ENCODE results near the gene FUT8.
"Not testable (repeated sequence)": the region's sequence is repeated elsewhere in the genome, so short reads cannot be mapped to it uniquely, and the experiment has no call there.

FUT8 gene

GRCh38 chr14:65627315-65627714 lies 214.8 kb downstream of the FUT8 start:
- DNase-seq = no peak

DNA sequence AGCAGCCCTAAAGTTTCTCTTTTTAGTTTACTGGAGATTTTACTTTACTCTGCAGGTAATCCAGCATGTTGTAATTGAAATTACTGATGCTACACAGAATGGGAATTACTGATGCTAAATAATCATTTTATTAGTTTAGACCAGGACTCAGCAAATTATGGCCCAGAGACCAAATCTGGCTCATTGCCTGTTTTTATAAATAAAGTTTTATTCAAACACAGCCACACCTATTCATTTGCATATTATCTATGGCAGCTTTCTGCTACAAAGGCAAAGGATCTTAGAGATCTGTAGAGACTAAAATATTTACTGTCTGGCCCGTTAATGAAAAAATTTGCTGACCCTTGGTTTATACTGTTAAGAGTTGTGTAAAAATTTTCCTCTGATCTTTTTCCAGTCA lies 216.1 kb downstream of the FUT8 start:
- no peak for DNase-seq

DNA sequence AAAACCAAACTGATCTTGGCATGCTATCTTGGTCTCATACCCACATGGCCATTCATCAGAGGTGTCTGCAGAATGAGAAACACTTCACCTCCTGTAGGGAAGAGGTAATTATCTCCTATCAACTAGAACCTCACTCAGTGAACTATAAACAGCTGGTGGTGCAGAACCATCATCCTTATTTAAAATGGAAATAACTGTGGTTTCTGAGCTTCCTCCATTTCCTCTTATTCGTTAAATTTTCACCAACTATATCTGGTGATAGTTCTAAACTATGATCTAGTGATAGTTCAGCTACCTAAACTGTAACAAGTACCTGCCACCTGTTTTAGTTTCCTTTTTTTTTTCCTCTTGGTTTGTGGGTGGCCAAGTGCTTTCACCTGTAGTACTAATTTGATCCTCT lies 218.5 kb downstream of the FUT8 start:
- DNase-seq = no peak

GRCh38 chr14:65632487-65632886 lies 220.0 kb downstream of the FUT8 start:
- no peak for DNase-seq

- not testable (repeated sequence) for DNase-seq
Observed at GRCh38 chr14:65633666-65634065, 221.1 kb downstream of the FUT8 start.

DNA sequence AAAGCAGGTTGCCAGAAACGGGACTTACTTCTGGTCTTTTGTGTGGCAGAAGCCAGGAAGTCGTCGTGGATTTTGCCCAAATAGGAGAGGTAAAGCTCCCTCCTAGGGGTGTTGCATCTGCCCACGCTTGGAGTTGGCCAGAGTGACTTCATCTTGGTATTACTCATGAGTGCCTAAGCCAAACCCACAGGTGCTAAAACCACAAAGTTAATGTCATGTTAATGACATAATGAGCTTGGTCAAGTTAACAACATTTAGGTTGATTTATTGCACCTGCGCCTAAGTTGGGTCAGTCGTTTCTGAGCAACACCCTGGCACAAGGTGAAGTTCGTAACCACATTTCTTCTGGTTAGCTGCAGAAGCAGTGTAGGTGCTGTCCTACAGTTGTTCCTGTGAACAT lies 225.2 kb downstream of the FUT8 start:
- DNase-seq = peak; percentile 60

GRCh38 chr14:65639216-65639615 lies 226.7 kb downstream of the FUT8 start:
- no peak for DNase-seq

- DNase-seq = no peak
Observed at GRCh38 chr14:65650826-65651225, 238.3 kb downstream of the FUT8 start.

DNA sequence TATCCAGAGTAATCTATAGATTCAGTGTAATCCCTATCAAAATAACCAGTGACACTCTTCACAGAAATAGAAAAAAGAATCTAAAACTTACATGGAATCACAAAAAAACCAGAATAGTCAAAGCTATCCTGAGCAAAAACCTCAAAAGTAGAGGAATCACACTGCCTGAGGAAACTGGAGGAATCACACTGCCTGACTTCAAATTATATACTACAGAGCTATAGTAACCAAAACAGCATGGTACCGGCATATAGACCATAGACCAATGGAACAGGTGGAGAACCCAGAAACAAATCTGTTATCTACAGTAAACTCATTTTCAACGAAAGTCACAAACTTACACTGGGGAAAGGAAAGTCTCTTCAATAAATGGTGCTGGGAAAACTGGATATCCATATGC lies 244.0 kb downstream of the FUT8 start:
- DNase-seq = no peak

DNA sequence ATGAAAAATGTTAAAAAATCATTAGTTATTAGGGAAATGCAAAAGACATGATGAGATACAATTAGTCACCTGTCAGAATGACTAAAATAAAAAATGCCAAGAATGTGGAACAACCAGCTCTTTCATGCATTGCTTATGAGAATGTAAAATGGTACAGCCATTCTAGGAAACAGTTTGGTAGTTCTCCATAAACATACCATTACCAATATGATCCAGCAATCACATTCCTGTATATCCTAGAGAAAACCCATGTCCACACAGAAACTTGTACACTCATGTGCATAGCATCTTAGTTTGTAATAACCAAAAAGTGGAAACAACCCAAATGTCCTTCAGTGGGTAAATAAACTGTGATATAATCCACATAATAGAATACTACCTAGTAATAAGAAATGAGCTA lies 245.7 kb downstream of the FUT8 start:
- no peak for DNase-seq

GRCh38 chr14:65661865-65662264 lies 249.3 kb downstream of the FUT8 start:
- DNase-seq = no peak

DNA sequence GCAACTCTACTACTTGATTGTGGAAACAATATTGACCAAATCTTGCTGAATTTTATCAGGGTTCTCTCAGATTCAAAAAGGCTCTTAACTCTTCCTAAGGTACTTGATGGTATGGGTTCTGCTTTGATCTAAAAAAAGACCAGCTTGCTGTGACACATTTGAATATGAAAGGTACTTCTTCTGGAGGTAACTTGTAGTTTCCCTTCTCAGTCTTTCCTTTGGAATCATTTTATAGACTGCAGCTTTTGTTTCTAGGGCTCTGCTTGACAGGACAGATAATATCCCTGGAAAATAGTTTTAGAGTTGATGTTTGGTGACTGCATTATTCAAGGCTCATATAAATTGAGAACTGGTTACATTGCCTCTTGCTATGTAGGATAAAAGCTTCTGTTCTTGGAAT lies 251.9 kb downstream of the FUT8 start:
- DNase-seq = no peak

- DNase-seq = no peak
Observed at GRCh38 chr14:65676361-65677014, 264.0 kb downstream of the FUT8 start.

DNA sequence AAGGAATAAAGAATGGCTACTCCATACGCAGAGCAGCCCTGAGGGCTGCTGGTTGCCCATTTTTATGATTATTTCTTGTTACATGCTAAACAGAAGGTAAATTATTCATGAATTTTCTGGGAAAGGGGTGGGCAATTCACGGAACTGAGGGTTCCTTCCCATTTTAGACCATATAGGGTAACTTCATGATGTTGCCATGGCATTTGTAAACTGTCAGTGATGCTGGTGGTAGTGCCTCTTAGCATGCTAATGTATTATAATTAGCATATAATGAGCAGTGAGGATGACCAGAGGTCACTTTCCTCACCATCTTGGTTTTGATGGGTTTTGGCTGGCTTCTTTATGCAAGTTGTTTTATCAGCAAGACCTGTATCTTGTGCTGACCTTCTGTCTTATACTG lies 273.0 kb downstream of the FUT8 start:
- no peak for DNase-seq

DNA sequence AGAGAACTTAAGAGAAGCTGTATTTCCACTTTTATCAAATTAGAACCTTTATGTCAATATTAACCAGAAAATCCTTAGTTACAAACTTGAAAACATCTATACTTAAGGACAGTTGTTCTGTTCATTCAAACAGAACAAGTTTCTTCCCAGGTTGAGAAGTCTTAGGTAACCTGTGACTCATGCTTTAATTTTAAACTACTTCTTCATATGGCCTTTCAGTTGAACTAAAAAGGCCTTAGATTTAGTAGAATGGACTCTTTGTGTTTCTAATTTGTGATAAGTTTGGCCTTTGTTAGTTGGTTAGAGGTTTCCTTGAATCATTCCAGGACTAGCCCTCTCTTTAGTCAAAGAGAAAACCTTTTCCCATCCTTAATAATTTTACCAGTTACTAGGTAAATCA lies 274.2 kb downstream of the FUT8 start:
- no peak for DNase-seq

GRCh38 chr14:65689070-65689469 lies 276.5 kb downstream of the FUT8 start:
- no peak for DNase-seq

- not testable (repeated sequence) for DNase-seq
Observed at GRCh38 chr14:65692566-65692965, 280.0 kb downstream of the FUT8 start.

DNA sequence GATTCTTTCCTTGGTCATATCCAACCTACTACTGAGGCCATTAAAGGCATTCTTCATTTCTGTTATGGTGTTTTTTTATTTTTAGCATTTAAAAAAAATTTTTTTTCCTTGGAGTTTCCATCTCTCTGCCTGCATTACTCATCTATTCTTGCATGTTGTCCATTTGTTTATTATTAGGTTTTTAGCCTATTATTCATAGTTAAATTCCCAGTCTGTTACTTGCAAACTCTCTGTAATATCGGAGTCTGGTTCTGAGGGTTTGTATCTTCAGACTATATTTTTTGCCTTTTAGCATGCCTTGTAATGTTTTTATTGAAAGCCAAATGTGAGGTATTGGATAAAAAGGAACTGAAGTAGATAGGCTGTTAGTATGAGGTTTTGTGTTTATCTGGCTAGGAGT lies 284.3 kb downstream of the FUT8 start:
- no peak for DNase-seq

DNA sequence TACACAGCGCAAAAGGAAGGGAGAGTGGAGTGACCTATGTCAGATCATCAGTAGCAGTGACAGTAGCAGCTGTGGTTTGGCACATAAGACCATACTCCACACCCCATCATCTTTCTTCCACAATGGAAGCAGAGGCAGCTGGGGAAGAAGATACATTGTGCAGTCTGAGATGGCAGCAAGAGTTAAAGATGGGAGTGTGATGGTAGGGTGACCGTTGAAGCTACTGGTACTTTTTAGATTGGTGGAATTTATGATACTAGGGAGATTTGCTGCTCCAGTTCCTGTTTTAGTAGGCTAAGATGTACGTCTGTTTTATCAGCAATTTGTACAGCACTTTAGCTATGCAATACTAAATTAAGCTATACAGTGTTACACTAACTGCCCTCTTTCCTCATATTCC lies 291.0 kb downstream of the FUT8 start:
- DNase-seq = no peak

DNA sequence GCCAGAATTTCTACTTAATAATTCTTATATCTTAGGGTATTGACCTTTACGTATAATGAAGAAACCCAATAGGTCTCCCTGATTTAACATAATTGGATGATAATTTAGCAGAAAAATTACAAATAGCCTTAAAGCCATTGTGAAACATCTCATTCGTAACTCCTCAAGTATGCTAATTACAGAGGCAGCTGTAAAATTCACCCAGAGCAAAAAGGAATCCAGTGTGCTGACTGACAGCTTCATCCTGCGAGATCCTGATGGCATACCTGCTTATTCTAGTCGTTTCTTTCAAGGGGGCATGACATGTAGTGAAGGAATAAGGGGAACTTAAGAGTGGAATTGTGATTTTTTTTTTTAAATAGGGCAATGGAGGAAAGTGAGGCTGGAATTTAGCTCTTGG lies 291.5 kb downstream of the FUT8 start:
- no peak for DNase-seq

DNA sequence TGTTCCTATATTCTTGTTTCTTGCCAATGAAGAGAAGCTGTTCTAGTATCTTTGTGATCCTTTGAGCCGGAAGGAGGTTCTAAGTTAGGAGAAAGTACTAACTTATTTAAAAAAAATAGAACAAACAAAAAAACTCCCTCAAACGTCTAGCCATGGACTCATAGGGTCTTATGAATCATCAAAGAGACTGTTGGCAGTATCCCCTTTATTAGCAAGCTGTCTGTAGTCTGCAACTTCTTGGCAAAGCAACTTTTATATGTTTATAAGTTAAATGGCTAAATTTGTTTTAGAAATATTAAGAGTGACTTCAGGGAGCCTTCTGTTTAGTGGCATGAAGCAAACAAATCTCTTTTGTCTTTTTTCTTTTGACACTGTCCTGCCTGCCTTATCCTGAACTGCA lies 291.9 kb downstream of the FUT8 start:
- DNase-seq = no peak

- peak; percentile 50 for DNase-seq
Observed at GRCh38 chr14:65704850-65705249, 292.3 kb downstream of the FUT8 start.

DNA sequence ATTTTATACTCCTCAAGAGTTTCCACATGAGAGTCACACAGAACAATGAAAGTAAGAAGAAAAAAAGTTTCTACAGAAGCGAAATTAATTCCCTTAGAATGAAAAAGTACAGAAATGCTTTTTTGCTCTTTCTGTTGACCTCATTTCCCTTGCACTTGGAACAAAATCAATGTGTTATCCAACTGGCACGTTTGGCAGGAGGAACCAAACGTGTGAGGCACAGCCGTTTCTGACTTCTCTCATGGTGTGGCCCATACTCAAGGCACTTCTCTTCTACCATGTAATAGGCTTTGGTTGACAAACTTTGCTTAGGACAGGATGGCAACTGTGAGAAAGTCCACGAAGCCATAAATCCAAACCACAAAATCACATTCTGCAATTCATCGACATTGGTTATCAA lies 297.0 kb downstream of the FUT8 start:
- DNase-seq = no peak

- not testable (repeated sequence) for DNase-seq
Observed at GRCh38 chr14:65716813-65717212, 304.3 kb downstream of the FUT8 start.

DNA sequence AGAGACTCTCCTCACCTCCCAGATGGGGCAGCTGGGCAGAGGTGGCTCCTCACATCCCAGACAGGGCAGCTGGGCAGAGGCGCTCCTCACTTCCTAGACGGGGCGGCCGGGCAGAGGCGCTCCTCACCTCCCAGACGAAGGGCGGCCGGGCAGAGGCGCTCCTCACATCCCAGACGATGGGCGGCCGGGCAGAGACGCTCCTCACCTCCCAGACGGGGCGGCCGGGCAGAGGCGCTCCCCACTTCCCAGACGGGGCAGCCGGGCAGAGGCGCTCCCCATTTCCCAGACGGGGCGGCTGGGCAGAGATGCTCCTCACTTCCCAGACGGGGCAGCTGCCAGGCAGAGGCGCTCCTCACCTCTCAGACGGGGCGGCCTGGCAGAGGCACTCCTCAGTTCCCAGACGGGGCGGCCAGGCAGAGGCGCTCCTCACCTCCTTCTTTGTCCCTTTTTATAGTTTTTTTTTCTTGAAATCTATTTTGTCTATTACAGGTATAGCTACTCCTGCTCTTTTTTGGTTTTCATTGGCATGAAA lies 304.9 kb downstream of the FUT8 start:
- not testable (repeated sequence) for DNase-seq
